ENCODE data around the gene SH3GL3. TPM values are rescaled to one million over a fixed set of nuclear protein-coding genes. Genes with fewer than 3 reads are reported as not detected.

The SH3GL3 gene
- total and polyA plus RNA-seq, 2 of the 8 experiments (the other 6 are each of a cell fraction or from before 2014, with no cell fraction given): 14.1 to 19.1 TPM

DNA sequence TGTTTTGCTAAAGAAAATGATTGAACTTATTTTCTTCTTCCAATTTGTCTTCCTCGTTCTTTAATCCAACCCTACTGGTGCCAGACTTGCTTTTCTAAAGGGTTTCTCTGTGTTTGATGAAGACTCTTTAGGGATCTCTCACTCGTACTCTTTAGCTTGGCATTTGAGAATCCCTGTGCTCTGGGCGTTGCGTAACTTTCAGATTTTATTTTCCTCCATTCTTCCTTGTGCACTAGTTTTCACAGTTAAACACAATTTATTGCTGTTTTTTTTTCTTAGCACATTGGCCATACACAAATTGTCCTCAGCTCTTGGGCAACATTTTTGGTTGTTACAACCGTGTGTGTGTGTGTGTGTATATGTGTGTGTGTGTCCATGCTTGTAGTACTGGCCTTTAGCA, 111.0 kb downstream of the SH3GL3 start:
- DNase-seq (ENCODE audit: low read depth in 1 of 2, low spot score in 2 of 2) (no peak), FAIRE-seq (no peak)
- ChIA-PET CTCF (ENCODE audit: partially characterized antibody) (interaction anchor here (1.0 to 15.4 kb wide), 11 partner anchors 13 to 310 kb away, joined by 3 to 245 read pairs (median 4); partner anchors contain the start of gene SH3GL3), POLR2A (ENCODE audit: partially characterized antibody) (interaction anchor here (0.6 to 0.9 kb wide), 2 partner anchors 109 to 119 kb away, joined by 3 to 4 read pairs; no protein-coding TSS in a partner anchor)
- H4K91ac ChIP-seq (replicated peaks; ENCODE audit: insufficient read length, low read length): no peak overlapping the region
- no peak overlapping the region for H3K18ac ChIP-seq (ENCODE audit: extremely low read depth, low read length)
- H2BK12ac ChIP-seq (ENCODE audit: low read depth, low read length): no peak overlapping the region
- no peak overlapping the region for H3K4ac ChIP-seq (replicated peaks; ENCODE audit: insufficient read length, low read depth, low read length)
- H3K27ac ChIP-seq (ENCODE audit: low read depth, low read length): no peak overlapping the region
- H3K23me2 ChIP-seq (ENCODE audit: low read depth, low read length): no peaks in the 10 kb centered on the region
- H2AFZ ChIP-seq (ENCODE audit: low read length): no peak overlapping the region
- no peaks in the 10 kb centered on the region for H3K79me2 ChIP-seq (ENCODE audit: control insufficient read depth in 1 of 2, insufficient read depth in 2 of 2, low read length in 2 of 2)
- H4K20me1 ChIP-seq (replicated peaks in 1 of 2; ENCODE audit: control insufficient read depth in 1 of 2, insufficient read depth in 2 of 2, low read length in 2 of 2): no peaks in the 10 kb centered on the region
- H3K4me3 ChIP-seq (ENCODE audit: extremely low read depth in 1 of 4, insufficient read depth in 2 of 4, low read depth in 3 of 4, low read length in 4 of 4): no peak overlapping the region
- no peak overlapping the region for H4K5ac ChIP-seq (ENCODE audit: insufficient read length, low read depth, low read length)
- no peak overlapping the region for H2BK120ac ChIP-seq (replicated peaks; ENCODE audit: low read depth, low read length)
- H3K27me3 ChIP-seq (replicated peaks in 1 of 4; ENCODE audit: control insufficient read depth in 3 of 4, extremely low read depth in 1 of 4, insufficient read depth in 3 of 4, low read length in 3 of 4): no peaks in the 10 kb centered on the region
- no peak overlapping the region for H3K56ac ChIP-seq (replicated peaks; ENCODE audit: insufficient read length, low read depth, low read length)
- no peaks in the 10 kb centered on the region for H3K36me3 ChIP-seq (ENCODE audit: control insufficient read depth in 2 of 4, insufficient read depth in 4 of 4, low read length in 3 of 4)
- H3K79me1 ChIP-seq (ENCODE audit: low read depth, low read length): no peaks in the 10 kb centered on the region
- 88% methylated on average over 5 of the region's 5 CpGs; no CpG with 5 or more reads in 1 of the 2 experiments for WGBS, 2 experiments (ENCODE audit: extremely low coverage in 1 of 2, insufficient coverage in 1 of 2, insufficient read length in 1 of 2, insufficient replicate concordance in 2 of 2, low coverage in 1 of 2, low lambda C conversion rate in 2 of 2, missing lambda C conversion rate in 1 of 2)
- H3K4me1 ChIP-seq (replicated peaks in 1 of 4; ENCODE audit: control insufficient read depth in 3 of 4, insufficient read depth in 4 of 4, low read length in 3 of 4): no peaks in the 10 kb centered on the region
- H3K9ac ChIP-seq (replicated peaks in 1 of 4; ENCODE audit: extremely low read depth in 1 of 4, low read depth in 3 of 4, low read length in 3 of 4): no peak overlapping the region
- H3K14ac ChIP-seq (ENCODE audit: insufficient read length): no peak overlapping the region
- H2AK5ac ChIP-seq (ENCODE audit: low read depth, low read length): no peak overlapping the region
- H2BK5ac ChIP-seq (ENCODE audit: low read depth, low read length): no peak overlapping the region
- no peak overlapping the region for H3K4me2 ChIP-seq (ENCODE audit: insufficient read depth in 1 of 2, low read depth in 2 of 2, low read length in 2 of 2)
- no peak overlapping the region for H2BK15ac ChIP-seq (ENCODE audit: low read length)
- no peak overlapping the region for H4K8ac ChIP-seq (ENCODE audit: extremely low read depth, insufficient read depth, low read length)
- H2BK20ac ChIP-seq (ENCODE audit: low read length): no peak overlapping the region
- no peaks in the 10 kb centered on the region for H3K9me3 ChIP-seq (ENCODE audit: insufficient read depth in 2 of 2, low read depth in 1 of 2, low read length in 1 of 2)
- no peak overlapping the region for H3K23ac ChIP-seq (ENCODE audit: insufficient read length)

All from H1 (cell line).